SK-N-MC (cell line): ENCODE results near the gene DPH5.

Experiments
- DNase-seq: peaks from one replicate; pipeline ENCODE4 v3.0.0-alpha.2; 2011; ENCODE audit warnings: low read depth, low spot score
- H3K27ac ChIP-seq: fragments of 200-600 bp; sonication (generic); 2 replicates; pipeline ENCODE4 v1.5.1; 2016; ENCODE audit warnings: mixed run types
- H3K36me3 ChIP-seq: fragments of 200-600 bp; sonication (generic); 2 replicates; pipeline ENCODE4 v1.6.1; 2017; ENCODE audit warnings: antibody characterized with exemption, low read length, mixed read lengths; ENCODE audit not compliant: insufficient read depth
- H3K4me3 ChIP-seq: fragments of 200-600 bp; sonication (generic); 2 replicates; pipeline ENCODE4 v1.5.1; 2016
- H3K9ac ChIP-seq: fragments of 200-600 bp; sonication (generic); 2 replicates; pipeline ENCODE4 v1.8.0; 2017; ENCODE audit warnings: mixed run types, mixed read lengths; ENCODE audit not compliant: insufficient read length
- H3K9me3 ChIP-seq: fragments of 200-600 bp; sonication (generic); 2 replicates; pipeline ENCODE4 v1.6.1; 2017; ENCODE audit warnings: low read depth, mild to moderate bottlenecking, antibody characterized with exemption, low read length, moderate library complexity, mixed read lengths
- EZH2 ChIP-seq: fragments of 200-600 bp; sonication (generic); IDR thresholded peaks from one replicate; pipeline ENCODE4 v1.6.1; 2017; ENCODE audit warnings: antibody characterized with exemption
- FOXP2 ChIP-seq: optimal IDR thresholded peaks from 2 replicates; pipeline ENCODE3; 2011; ENCODE audit warnings: mild to moderate bottlenecking, moderate library complexity; ENCODE audit not compliant: insufficient read depth; ENCODE audit errors: extremely low read length, control extremely low read depth
- POLR2AphosphoS5 ChIP-seq: IDR thresholded peaks from 2 replicates; pipeline ENCODE4 v1.6.1; 2012; ENCODE audit warnings: mild to moderate bottlenecking, low read depth, low read length, borderline replicate concordance

DPH5 gene

GRCh38 chr1:100943533-100943932 lies 82.1 kb downstream of the DPH5 start:
- H3K27ac ChIP-seq = peak overlapping the region; percentile 94
- no peak overlapping the region for H3K4me3 ChIP-seq
- no peak for DNase-seq
- H3K9ac ChIP-seq = no peak overlapping the region
- peaks cover 24% of the 10 kb centered on the region for H3K36me3 ChIP-seq
- no peaks in the 10 kb centered on the region for H3K9me3 ChIP-seq
- TF ChIP-seq FOXP2 (no peak), POLR2AphosphoS5 (no peak), EZH2 (no peak)

DNA sequence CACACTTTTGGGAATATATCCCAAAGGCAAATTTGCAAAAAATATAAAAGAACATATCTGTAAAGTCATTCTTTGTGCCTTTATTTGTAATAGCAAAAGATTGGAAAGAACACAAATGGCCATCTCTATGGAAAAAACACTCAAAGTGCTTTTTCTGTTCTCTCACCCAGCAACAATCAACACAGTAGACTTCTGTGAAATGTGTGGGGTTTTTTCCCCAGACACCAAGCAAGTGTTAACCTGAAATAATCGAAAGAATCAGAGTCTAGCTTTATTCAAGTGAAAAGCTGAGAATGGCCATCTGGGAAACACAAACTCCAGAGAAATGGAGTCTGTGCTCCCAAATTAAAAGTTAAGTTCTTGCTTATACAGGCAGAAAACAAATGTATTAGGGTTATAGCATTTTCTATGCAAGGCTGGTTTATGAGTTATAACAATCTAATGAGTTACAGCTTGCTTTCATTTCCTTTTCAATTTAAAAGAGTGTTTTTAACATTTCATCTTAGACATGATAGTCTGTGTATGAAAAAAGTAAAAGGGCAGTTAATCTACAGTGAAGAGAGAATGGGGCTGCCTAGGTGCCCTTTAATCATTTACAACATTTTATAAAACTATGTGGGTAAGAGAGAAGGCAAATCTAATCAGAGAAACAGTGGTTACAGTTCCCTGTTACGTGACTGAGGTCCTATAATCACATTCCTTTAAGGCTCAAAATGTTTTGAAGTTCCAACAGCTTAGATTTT lies 83.1 kb downstream of the DPH5 start:
- no peak overlapping the region for H3K9ac ChIP-seq
- no peak for TF ChIP-seq FOXP2
- TF ChIP-seq EZH2 = no peak
- no peak; the same call in 1 of the 2 replicates for TF ChIP-seq POLR2AphosphoS5
- H3K4me3 ChIP-seq = peak overlapping the region; percentile 60
- H3K36me3 ChIP-seq = peaks cover 35% of the 10 kb centered on the region
- no peak for DNase-seq
- H3K27ac ChIP-seq = peak overlapping the region; percentile 94
- peaks cover 6% of the 10 kb centered on the region for H3K9me3 ChIP-seq

DNA sequence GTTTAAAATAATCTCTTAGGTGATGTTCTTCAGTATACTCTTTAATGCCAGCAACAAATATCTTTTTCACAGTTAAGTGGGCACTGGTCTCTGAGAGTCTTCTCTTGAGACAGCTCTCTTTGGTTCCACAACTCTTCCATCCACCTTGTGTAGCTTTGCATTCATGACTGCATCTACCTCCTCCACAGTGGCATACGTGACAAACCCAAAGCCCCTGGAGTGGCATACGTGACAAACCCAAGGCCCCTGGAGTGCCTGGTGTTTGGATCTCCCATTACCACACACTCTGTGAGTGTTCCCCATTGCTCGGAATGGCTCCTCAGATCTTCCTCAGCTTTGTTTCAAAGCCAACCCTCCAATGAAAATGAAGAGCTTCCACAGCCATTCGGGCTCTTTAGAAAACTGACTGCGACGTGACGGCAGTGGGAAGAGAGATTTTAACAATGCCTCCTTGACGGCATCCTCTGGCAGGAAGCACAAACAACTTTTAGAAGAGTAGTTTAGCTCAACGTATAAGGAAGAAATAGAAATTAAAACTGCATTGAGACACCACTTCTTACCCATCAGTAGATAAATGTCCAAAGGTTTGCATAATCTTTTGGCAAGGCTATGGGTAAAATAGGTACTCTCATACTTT lies 83.9 kb downstream of the DPH5 start:
- TF ChIP-seq POLR2AphosphoS5 = no peak
- TF ChIP-seq FOXP2 = no peak
- no peak for TF ChIP-seq EZH2
- H3K27ac ChIP-seq = peak overlapping the region; percentile 94
- no peak for DNase-seq
- peaks cover 40% of the 10 kb centered on the region for H3K36me3 ChIP-seq
- peak overlapping the region; percentile 60; the same call in 1 of the 2 replicates for H3K4me3 ChIP-seq
- H3K9me3 ChIP-seq = peaks cover 7% of the 10 kb centered on the region
- no peak overlapping the region for H3K9ac ChIP-seq

DNA sequence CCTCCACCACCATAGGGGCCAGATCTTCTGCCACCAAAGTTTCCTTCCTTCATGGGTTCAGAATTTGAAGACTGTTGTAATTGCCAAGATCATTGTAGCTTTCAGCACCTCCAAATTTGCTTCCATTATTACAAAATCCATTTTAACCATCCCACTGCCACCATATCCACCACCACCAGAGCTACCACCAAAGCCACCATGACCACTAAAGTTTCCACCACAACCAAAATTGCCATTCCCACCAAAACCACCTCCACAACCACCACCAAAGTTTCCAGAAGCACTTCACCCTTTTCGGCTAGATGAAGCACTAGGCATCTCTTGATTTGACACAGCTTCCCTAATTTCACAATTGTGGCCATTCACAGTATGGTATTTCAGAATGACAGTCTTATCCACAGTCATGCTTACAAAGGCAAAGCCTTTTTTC lies 84.5 kb downstream of the DPH5 start:
- DNase-seq = no peak
- TF ChIP-seq FOXP2 (no peak), EZH2 (no peak), POLR2AphosphoS5 (no peak)
- no peak overlapping the region for H3K27ac ChIP-seq
- H3K4me3 ChIP-seq = no peak overlapping the region
- peaks cover 43% of the 10 kb centered on the region for H3K36me3 ChIP-seq
- no peak overlapping the region for H3K9ac ChIP-seq
- peaks cover 7% of the 10 kb centered on the region for H3K9me3 ChIP-seq
